ENCODE data around the gene SIRT5. TPM values are rescaled to one million over a fixed set of nuclear protein-coding genes. Genes with fewer than 3 reads are reported as not detected.

SIRT5 gene
- total and polyA plus RNA-seq, 8 donors, result 1.8 to 10.3 (median 4.7) TPM

GRCh38 chr6:13629459-13630116 lies 55.2 kb downstream of the SIRT5 start:
- Histone ChIP-seq H3K36me3 (peaks cover 15 to 87% (median 71%) of the 10 kb centered on the region in 4 donors), H3K9me3 (no peaks in the 10 kb centered on the region), H3K4me3 (no peak overlapping the region), H3K27ac (no peak overlapping the region), H3K4me1 (peaks cover 0 to 5% (median 0%) of the 10 kb centered on the region in 4 donors), H3K27me3 (no peaks in the 10 kb centered on the region)
- WGBS, 5 donors, result 32 to 48% (median 43%) methylated on average over 4 of the region's 4 CpGs
- no peak for TF ChIP-seq POLR2AphosphoS5 (IDR thresholded peaks at IDR 0.05)
- TF ChIP-seq POLR2A (IDR thresholded peaks at IDR 0.05), result no peak
- TF ChIP-seq, protein P1, sequence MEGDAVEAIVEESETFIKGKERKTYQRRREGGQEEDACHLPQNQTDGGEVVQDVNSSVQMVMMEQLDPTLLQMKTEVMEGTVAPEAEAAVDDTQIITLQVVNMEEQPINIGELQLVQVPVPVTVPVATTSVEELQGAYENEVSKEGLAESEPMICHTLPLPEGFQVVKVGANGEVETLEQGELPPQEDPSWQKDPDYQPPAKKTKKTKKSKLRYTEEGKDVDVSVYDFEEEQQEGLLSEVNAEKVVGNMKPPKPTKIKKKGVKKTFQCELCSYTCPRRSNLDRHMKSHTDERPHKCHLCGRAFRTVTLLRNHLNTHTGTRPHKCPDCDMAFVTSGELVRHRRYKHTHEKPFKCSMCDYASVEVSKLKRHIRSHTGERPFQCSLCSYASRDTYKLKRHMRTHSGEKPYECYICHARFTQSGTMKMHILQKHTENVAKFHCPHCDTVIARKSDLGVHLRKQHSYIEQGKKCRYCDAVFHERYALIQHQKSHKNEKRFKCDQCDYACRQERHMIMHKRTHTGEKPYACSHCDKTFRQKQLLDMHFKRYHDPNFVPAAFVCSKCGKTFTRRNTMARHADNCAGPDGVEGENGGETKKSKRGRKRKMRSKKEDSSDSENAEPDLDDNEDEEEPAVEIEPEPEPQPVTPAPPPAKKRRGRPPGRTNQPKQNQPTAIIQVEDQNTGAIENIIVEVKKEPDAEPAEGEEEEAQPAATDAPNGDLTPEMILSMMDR (IDR thresholded peaks at IDR 0.05), result no peak
- no peak for TF ChIP-seq EP300 (IDR thresholded peaks at IDR 0.05)
- intact Hi-C loops (cut with DNase I; ENCODE audit: low total_unique reads), result loop anchor here (10.0 kb wide), 1 partner anchor 75 kb away; no protein-coding TSS in a partner anchor
- no peak for DNase-seq

GRCh38 chr6:13630499-13630898 lies 56.1 kb downstream of the SIRT5 start:
- no peak overlapping the region for H3K27ac ChIP-seq
- H3K27me3 ChIP-seq, result no peaks in the 10 kb centered on the region
- no peaks in the 10 kb centered on the region for H3K4me1 ChIP-seq
- peaks cover 15 to 78% (median 65%) of the 10 kb centered on the region in 4 donors for H3K36me3 ChIP-seq
- no peak for DNase-seq
- intact Hi-C loops (cut with DNase I; ENCODE audit: low total_unique reads), result no loop called here
- no peaks in the 10 kb centered on the region for H3K9me3 ChIP-seq
- TF ChIP-seq, protein P1 (IDR thresholded peaks at IDR 0.05), result no peak
- no peak for TF ChIP-seq POLR2A (IDR thresholded peaks at IDR 0.05)
- no peak for TF ChIP-seq EP300 (IDR thresholded peaks at IDR 0.05)
- TF ChIP-seq POLR2AphosphoS5 (IDR thresholded peaks at IDR 0.05), result no peak
- WGBS, 5 donors, result 89 to 100% (median 95%) methylated on average over 1 of the region's 1 CpG
- no peak overlapping the region for H3K4me3 ChIP-seq

DNA sequence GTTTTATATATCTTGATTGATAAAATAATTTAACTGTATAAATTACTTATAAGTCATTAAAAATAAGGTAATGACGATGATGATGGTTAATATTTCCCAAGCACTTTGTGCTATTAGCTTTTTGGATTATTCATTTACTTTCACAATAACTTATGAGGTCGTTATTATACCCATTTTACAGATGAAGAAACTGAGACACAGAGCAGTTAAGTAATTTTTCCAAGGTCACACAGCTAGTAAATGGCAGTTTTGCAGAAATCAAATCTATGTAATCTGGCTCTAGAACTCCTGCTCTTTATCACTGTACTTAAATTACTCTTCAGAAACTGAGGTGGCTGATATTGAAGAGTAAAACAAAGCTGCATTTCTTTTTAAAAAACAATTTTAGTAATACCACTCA lies 58.9 kb downstream of the SIRT5 start:
- DNase-seq, result no peak
- Histone ChIP-seq H3K27me3 (no peaks in the 10 kb centered on the region), H3K4me1 (no peaks in the 10 kb centered on the region), H3K9me3 (no peaks in the 10 kb centered on the region), H3K27ac (no peak overlapping the region), H3K4me3 (no peak overlapping the region), H3K36me3 (peaks cover 16 to 68% (median 63%) of the 10 kb centered on the region in 4 donors)
- no peak for TF ChIP-seq EP300 (IDR thresholded peaks at IDR 0.05)
- no peak for TF ChIP-seq POLR2A (IDR thresholded peaks at IDR 0.05)
- TF ChIP-seq, protein P1 (IDR thresholded peaks at IDR 0.05), result no peak
- no peak for TF ChIP-seq POLR2AphosphoS5 (IDR thresholded peaks at IDR 0.05)
- intact Hi-C loops (cut with DNase I; ENCODE audit: low total_unique reads), result no loop called here
- 95 to 98% (median 96%) methylated on average over 2 of the region's 2 CpGs for WGBS, 5 donors

- Histone ChIP-seq H3K27me3 (no peaks in the 10 kb centered on the region), H3K4me3 (no peak overlapping the region), H3K9me3 (no peaks in the 10 kb centered on the region), H3K4me1 (no peaks in the 10 kb centered on the region), H3K36me3 (peaks cover 18 to 69% (median 63%) of the 10 kb centered on the region in 4 donors), H3K27ac (peak overlapping the region in 2 of 5 donors; percentile 26 to 34)
- intact Hi-C loops (cut with DNase I; ENCODE audit: low total_unique reads), result no loop called here
- no peak for TF ChIP-seq EP300 (IDR thresholded peaks at IDR 0.05)
- no peak for TF ChIP-seq POLR2A (IDR thresholded peaks at IDR 0.05)
- no peak for TF ChIP-seq POLR2AphosphoS5 (IDR thresholded peaks at IDR 0.05)
- TF ChIP-seq, protein P1 (IDR thresholded peaks at IDR 0.05), result no peak
- 69 to 89% (median 84%) methylated on average over 4 of the region's 4 CpGs for WGBS, 5 donors
- DNase-seq, result no peak
Observed at GRCh38 chr6:13635948-13636658, 61.7 kb downstream of the SIRT5 start.

Data from stomach (tissue), 9 donors.